Stimulated activated CD4-positive, alpha-beta T cell treated with anti-CD3 and anti-CD28 coated beads, Interleukin-1b, Interleukin-23, amount 100 ng/mL, for 24 hours (primary cell): ENCODE measurements around the gene SRRD.
"Not testable (repeated sequence)": the region's sequence is repeated elsewhere in the genome, so short reads cannot be mapped to it uniquely, and the experiment has no call there.

ENCODE experiments used
- DNase-seq, 4 experiments: peaks; one replicate each; pipeline ENCODE4 v3.0.0-alpha.2; 2020; ENCODE audit warnings: low read depth in 4 of 4, low spot score in 1 of 4

Gene SRRD

GRCh38 chr22:26516503-26516902 lies 32.8 kb downstream of the SRRD start:
- no peak for DNase-seq

- no peak for DNase-seq
These were observed 33.8 kb downstream of the SRRD start for GRCh38 chr22:26517429-26517828.

GRCh38 chr22:26522012-26522411 lies 38.3 kb downstream of the SRRD start:
- no peak for DNase-seq

GRCh38 chr22:26522592-26522991 lies 38.9 kb downstream of the SRRD start:
- no peak for DNase-seq

GRCh38 chr22:26524870-26525269 lies 41.2 kb downstream of the SRRD start:
- no peak for DNase-seq

GRCh38 chr22:26525946-26526564 lies 42.4 kb downstream of the SRRD start:
- DNase-seq = no peak

GRCh38 chr22:26527167-26527566 lies 43.5 kb downstream of the SRRD start:
- no peak for DNase-seq

GRCh38 chr22:26527574-26528465 lies 44.1 kb downstream of the SRRD start:
- no peak for DNase-seq

- DNase-seq = not testable (repeated sequence)
These were observed 44.8 kb downstream of the SRRD start for GRCh38 chr22:26528518-26528917.

- no peak for DNase-seq
These were observed 45.7 kb downstream of the SRRD start for GRCh38 chr22:26529345-26529744.

- no peak for DNase-seq
These were observed 50.6 kb downstream of the SRRD start for GRCh38 chr22:26534171-26534855.

- DNase-seq = no peak
These were observed 51.4 kb downstream of the SRRD start for GRCh38 chr22:26534874-26535602.

GRCh38 chr22:26535603-26535908 lies 51.9 kb downstream of the SRRD start:
- DNase-seq = no peak

GRCh38 chr22:26536056-26536761 lies 52.5 kb downstream of the SRRD start:
- no peak for DNase-seq

GRCh38 chr22:26536762-26537134 lies 53.1 kb downstream of the SRRD start:
- no peak for DNase-seq

- no peak for DNase-seq
These were observed 56.4 kb downstream of the SRRD start for GRCh38 chr22:26540119-26540518.

- no peak for DNase-seq
These were observed 57.6 kb downstream of the SRRD start for GRCh38 chr22:26541167-26541819.

- no peak for DNase-seq
These were observed 59.2 kb downstream of the SRRD start for GRCh38 chr22:26542831-26543230.
